PFSK-1 (cell line): ENCODE results near the gene LHPP.

ENCODE experiments used
- FOXP2 ChIP-seq: optimal IDR thresholded peaks from 2 replicates; pipeline ENCODE3; 2011; ENCODE audit warnings: borderline replicate concordance, control low read depth, inconsistent platforms; ENCODE audit not compliant: insufficient read depth; ENCODE audit errors: extremely low read length, extremely low read depth
- POLR2AphosphoS5 ChIP-seq: IDR thresholded peaks from 2 replicates; pipeline ENCODE4 v1.6.1; 2012; ENCODE audit warnings: low read depth, mild to moderate bottlenecking, control low read depth, low read length, moderate library complexity
- SIN3A ChIP-seq: IDR thresholded peaks from 2 replicates; pipeline ENCODE4 v1.6.1; 2012; ENCODE audit warnings: mild to moderate bottlenecking, low read length, moderate library complexity, borderline replicate concordance; ENCODE audit not compliant: insufficient read depth
- TAF1 ChIP-seq: IDR thresholded peaks from 2 replicates; pipeline ENCODE4 v1.6.1; 2012; ENCODE audit warnings: low read length, control low read depth, borderline replicate concordance; ENCODE audit not compliant: insufficient read depth
- TF ChIP-seq, protein P1 (sequence below), 2 experiments: IDR thresholded peaks; 2 replicates each; pipeline versions ENCODE4 v1.6.1 to v1.8.0; 2011 to 2012; ENCODE audit warnings: low read depth in 2 of 2, low read length in 2 of 2, control low read depth in 1 of 2, inconsistent platforms in 1 of 2, mild to moderate bottlenecking in 1 of 2, moderate library complexity in 1 of 2; ENCODE audit not compliant: insufficient read depth in 1 of 2

Gene LHPP

DNA sequence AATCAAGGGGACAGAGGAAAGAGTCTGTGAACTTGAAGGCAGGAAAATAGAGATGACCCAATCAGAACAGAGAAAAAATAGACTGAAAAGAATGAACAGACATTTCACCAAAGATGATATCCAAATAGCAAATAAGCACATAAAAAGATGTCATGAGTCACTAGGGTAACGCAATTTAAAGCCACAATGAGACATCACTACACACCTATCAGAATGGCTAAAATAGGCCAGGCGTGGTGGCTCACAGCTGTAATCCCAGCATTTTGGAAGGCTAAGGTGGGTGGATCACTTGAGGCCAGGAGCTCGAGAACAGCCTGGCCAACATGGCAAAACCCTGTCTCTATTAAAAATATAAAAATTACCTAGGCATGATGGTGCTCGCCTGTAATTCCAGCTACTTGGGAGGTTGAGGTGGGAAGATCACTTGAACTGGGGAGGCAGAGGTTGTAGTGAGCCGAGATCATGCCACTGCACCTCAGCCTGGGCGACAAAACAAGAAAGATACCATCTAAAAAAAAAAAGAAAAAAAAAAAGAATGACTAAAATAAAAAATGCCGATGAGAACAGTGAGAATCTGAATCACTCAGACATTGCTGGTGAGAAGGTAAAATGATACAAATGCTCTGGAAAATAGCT, 100.9 kb downstream of the LHPP start:
- TF ChIP-seq, protein P1, sequence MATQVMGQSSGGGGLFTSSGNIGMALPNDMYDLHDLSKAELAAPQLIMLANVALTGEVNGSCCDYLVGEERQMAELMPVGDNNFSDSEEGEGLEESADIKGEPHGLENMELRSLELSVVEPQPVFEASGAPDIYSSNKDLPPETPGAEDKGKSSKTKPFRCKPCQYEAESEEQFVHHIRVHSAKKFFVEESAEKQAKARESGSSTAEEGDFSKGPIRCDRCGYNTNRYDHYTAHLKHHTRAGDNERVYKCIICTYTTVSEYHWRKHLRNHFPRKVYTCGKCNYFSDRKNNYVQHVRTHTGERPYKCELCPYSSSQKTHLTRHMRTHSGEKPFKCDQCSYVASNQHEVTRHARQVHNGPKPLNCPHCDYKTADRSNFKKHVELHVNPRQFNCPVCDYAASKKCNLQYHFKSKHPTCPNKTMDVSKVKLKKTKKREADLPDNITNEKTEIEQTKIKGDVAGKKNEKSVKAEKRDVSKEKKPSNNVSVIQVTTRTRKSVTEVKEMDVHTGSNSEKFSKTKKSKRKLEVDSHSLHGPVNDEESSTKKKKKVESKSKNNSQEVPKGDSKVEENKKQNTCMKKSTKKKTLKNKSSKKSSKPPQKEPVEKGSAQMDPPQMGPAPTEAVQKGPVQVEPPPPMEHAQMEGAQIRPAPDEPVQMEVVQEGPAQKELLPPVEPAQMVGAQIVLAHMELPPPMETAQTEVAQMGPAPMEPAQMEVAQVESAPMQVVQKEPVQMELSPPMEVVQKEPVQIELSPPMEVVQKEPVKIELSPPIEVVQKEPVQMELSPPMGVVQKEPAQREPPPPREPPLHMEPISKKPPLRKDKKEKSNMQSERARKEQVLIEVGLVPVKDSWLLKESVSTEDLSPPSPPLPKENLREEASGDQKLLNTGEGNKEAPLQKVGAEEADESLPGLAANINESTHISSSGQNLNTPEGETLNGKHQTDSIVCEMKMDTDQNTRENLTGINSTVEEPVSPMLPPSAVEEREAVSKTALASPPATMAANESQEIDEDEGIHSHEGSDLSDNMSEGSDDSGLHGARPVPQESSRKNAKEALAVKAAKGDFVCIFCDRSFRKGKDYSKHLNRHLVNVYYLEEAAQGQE (IDR thresholded peaks at IDR 0.05; ENCODE audit: insufficient read depth in 1 of 2, low read depth in 2 of 2, low read length in 2 of 2) = no peak
- TF ChIP-seq TAF1 (no peak), FOXP2 (no peak), SIN3A (no peak), POLR2AphosphoS5 (no peak)

DNA sequence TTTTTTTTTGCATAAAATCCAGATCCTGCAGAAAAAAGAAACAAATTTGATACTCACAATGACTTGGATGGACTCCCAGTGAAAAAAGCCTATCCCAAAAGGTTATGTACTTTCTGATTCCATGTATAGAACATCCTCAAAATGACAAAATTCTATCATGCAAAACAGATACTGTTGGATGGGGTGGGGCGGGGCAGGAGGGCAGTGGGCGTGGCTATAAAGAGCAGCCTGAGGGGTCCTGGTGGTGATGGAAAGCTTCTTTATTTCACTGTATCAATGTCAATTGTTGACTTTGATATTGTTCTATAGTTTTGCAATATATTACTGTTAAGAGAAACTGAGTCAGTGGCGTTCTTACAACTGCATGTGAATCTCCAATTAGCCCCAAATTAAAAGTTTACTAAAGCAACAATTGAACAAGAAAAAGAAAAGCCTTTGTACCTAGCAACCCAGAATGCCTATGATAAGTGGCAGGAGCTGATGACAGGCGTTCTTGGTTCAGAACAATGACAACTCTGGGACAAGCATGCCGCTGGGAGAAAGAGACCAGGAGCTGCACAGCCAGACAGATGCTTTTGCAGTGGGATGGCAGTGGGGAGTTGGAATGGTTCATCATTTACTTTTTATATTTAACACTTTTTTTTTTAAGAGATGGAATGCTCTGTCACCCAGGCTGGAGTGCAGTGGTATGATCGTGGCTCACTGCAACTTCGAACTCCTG, 101.9 kb downstream of the LHPP start:
- TF ChIP-seq, protein P1 (IDR thresholded peaks at IDR 0.05; ENCODE audit: insufficient read depth in 1 of 2, low read depth in 2 of 2, low read length in 2 of 2) = no peak
- TF ChIP-seq TAF1 (no peak), FOXP2 (no peak), POLR2AphosphoS5 (no peak), SIN3A (no peak)

DNA sequence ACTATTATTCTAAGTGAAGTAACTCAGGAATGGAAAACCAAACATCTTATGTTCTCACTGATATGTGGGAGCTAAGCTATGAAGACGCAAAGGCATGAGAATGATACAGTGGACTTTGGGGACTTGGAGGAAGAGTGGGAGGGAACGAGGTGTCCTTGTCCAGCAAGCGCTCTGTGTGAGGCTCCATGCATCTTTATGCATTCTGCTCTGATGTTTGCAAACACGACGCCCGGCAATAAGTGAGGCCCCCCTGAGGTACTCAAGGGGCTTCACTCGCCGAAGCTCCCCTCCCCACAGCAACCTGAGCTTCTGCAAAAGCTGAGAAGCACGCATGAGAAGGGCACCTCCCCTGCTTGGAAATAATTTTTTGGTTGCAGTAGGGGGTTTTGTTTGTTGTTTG, 103.3 kb downstream of the LHPP start:
- no peak for TF ChIP-seq FOXP2
- TF ChIP-seq, protein P1 (IDR thresholded peaks at IDR 0.05; ENCODE audit: insufficient read depth in 1 of 2, low read depth in 2 of 2, low read length in 2 of 2) = no peak
- no peak for TF ChIP-seq POLR2AphosphoS5
- no peak for TF ChIP-seq SIN3A
- TF ChIP-seq TAF1 = no peak

DNA sequence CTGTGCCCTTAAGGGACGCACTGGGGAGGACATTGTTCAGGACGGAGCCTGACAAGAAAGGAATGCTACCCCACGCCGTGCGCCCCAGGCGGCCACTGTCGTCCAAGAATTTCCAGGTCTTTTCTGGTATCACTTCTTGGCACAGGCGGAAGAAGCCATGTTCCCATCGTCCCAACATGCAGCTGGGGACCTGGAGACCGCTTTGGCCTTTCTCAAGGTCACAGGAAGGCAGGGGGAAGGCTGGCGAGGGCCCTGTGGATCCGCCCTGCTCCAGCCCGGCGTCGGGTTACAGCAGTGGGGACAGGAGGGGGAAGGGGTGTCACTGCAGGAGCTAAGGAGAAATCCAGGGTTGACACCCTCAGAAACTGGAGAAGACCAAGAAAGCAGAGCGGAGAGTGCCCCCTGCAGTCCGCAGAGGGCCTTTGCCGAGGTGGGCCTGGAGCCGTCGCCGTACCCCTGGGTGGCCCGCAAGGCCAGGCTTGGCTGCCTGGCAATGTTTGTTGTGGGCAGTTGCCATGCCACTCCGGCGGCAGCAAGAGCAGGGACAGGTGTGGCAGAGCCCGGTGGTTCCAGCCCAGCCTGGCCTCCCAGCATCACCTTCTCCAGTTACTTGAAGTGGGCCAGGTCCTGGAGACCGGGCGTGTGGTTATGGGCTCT, 104.1 kb downstream of the LHPP start:
- TF ChIP-seq, protein P1 (IDR thresholded peaks at IDR 0.05; ENCODE audit: insufficient read depth in 1 of 2, low read depth in 2 of 2, low read length in 2 of 2) = no peak
- no peak for TF ChIP-seq POLR2AphosphoS5
- no peak for TF ChIP-seq TAF1
- TF ChIP-seq FOXP2 = no peak
- no peak for TF ChIP-seq SIN3A
